Measurements from ENCODE around the gene IER5. TPM values are rescaled to one million over a fixed set of nuclear protein-coding genes. Genes with fewer than 3 reads are reported as not detected.
"Not testable (repeated sequence)": the region's sequence is repeated elsewhere in the genome, so short reads cannot be mapped to it uniquely, and the experiment has no call there.

The IER5 gene
- total RNA-seq, 1 donor: 41.2 TPM

DNA sequence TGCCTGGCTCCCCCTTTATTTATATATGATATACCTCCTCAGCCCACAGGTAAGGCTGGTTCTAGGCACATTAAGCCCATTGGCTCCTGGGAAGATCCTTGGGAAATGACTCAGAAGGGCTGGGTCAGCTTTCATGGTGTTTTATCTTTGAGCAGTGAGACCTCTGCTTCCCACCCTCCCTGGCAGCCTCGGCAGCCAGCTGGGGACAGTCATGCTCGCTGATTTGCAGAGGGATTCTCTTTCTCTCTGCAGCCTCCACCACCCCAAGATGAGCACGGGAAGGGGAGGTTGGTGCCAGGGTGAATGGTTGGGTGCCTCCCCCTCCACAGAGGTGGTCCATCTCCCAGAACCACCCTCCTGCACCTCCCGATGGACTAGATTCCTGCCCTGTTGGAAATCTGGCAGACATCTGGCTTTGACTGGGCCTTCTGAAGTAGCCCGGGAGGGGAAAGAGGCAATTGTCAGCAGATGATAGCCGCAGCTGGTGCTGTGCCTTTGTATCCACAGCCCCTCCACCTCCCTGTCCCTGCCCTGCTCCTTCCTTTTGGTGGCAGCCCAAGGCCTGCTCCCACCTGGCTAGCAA lies 24.6 kb downstream of the IER5 start:
- DNase-seq (ENCODE audit: low read depth in 2 of 3, low spot score in 2 of 3): no peak

DNA sequence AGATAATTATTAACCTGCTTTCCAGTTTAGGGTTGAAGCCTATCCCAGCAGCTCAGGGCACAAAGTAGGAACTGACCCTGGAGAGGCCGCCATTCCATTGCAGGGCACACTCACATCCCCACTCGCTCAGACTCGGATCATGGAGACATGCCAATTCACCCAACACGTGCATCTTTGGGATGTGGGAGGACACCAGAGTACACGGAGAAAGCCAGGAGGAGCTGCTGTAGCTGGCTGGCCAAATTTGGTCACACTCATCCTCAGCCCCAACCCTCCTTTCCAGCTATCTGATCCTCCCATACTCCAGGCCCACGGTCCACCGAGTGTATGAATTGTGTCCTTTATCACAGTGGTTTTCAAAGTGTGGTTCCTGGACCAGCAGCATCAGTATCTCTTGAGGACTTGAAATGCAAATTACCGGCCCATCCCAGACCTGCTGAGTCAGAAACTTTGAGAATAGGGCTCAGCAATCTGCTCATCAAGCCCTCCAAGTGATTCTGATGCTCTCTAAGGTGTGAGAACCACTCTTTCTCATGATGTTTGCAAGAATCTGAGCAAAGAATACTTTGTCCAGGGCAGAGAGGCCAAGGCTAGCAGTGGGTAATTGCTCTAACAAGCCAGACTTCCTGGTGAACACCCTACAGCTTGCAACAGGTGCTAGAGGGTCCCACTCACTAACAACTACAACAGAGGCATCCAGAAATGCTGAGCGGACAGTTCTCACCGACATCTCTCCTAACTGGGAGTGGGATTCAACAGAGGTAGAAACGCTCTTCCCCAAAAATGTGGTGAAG lies 26.3 kb downstream of the IER5 start:
- no peak for DNase-seq (ENCODE audit: low read depth in 2 of 3, low spot score in 2 of 3)

GRCh38 chr1:181115368-181115684 lies 26.8 kb downstream of the IER5 start:
- no peak for DNase-seq (ENCODE audit: low read depth in 2 of 3, low spot score in 2 of 3)

GRCh38 chr1:181115971-181116370 lies 27.5 kb downstream of the IER5 start:
- not testable (repeated sequence) for DNase-seq (ENCODE audit: low read depth in 2 of 3, low spot score in 2 of 3)

DNA sequence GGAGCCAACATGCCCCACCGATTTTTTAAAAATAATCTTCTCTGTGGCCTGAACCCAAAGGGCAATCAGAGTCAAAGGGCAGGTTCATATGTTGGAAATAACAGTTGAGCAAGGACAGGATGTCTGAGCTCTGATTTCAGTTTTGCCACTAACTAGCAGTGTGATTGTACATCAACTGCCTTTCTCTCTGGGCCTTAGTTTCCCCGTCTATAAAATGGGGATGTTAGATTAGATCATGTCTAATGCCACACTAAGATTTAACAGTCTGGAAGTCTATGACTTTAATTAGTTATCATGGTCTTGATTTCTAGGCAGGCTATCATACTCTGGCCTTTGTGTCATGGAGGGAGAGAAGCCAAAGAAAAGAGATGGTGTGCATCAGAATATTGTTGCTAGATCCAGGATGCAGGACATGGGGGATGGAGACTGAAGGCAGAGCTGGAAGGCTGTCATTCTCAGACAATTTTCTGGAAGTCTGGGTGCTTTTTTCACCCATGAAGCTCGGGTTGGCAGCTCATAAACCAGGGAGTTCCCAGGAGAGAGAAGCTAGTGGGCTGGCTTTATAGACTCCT lies 28.4 kb downstream of the IER5 start:
- no peak for DNase-seq (ENCODE audit: low read depth in 2 of 3, low spot score in 2 of 3)

- no peak for DNase-seq (ENCODE audit: low read depth in 2 of 3, low spot score in 2 of 3)
Measured at GRCh38 chr1:181117648-181118449, 29.3 kb downstream of the IER5 start.

DNA sequence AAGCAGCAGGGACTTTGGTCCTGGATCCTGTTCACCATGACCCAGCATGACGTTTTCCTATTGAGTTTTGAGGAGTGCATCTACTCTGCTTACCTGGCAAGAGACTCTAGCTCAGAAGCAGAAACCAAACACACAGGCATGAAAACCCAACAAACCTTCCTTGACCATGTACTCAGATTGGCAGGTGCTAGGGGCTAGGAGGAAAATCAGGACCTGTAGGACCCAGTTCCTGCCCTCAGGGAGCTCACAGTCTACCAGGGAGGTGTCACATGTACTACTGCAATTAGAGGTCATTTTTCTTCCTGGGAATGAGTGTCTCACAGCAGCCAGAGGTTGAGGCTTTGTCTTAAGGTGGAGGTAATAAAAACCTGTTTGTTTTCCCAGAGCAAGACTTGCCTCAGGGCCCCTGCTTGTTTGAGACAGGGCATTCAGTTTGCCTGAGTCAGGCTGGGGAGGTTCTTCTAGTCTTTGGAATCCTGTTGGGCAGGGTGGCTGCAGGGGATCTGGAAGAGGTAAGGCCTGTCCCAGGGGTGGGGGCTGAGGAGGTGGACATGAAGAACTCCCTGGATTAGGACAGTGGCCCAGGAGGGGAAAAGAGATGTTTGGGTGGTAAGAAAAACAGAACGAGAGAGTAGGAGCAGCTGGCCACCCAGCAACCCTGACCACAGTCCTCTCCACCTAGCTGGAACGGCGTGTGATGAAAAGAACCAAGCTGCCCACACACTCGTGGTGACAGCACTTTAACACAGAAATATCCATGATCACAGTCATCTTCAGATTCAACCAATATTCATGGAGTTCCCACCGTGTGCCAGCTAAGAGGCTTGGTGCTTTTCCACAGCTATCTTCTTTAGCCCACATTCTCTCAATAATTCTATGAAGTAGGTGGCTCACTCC lies 30.8 kb downstream of the IER5 start:
- no peak for DNase-seq (ENCODE audit: low read depth in 2 of 3, low spot score in 2 of 3)

GRCh38 chr1:181120924-181121323 lies 32.4 kb downstream of the IER5 start:
- no peak for DNase-seq (ENCODE audit: low read depth in 2 of 3, low spot score in 2 of 3)

DNA sequence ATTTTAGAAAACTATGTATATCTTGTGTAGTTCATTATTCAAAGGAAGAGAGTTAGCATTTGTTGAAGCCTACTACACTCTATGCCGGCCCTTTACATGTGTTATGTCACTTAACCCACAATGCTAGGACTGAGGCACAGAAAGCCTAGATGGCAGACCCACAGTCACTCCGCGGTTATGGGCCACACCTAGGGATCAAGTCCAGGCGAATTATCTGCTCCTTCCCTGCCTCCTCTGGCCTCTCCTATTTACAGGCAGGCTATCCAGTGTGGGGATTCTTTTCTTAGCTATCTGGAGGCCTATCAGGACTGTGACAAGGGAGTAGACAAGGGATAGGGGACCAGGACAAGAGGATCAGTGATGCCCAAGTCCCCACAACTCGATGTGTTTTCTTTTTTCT lies 33.0 kb downstream of the IER5 start:
- DNase-seq (ENCODE audit: low read depth in 2 of 3, low spot score in 2 of 3): no peak

GRCh38 chr1:181122222-181122621 lies 33.7 kb downstream of the IER5 start:
- no peak for DNase-seq (ENCODE audit: low read depth in 2 of 3, low spot score in 2 of 3)

GRCh38 chr1:181123173-181123572 lies 34.7 kb downstream of the IER5 start:
- no peak for DNase-seq (ENCODE audit: low read depth in 2 of 3, low spot score in 2 of 3)

- DNase-seq (ENCODE audit: low read depth in 2 of 3, low spot score in 2 of 3): no peak
Measured at GRCh38 chr1:181124291-181124751, 35.8 kb downstream of the IER5 start.

DNA sequence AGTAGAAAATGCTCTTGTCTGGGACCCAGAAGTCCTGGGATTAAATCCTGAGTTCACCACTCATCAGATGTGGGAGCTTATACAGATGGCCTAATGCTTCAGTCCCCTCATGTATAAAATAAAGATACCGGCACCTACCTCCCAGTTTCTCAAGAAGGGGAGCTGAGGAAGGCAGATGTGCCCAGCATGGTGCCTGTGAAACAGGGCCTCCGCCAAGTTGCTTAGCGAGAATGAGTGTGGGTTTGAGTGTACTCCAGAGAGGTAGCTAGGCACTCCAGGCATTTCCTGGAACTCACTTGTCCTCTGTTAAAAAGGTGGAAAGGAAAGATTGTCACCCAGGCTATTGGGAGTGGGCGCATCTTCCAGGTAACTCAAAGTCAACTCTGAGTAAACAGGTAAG lies 37.8 kb downstream of the IER5 start:
- no peak for DNase-seq (ENCODE audit: low read depth in 2 of 3, low spot score in 2 of 3)

- no peak for DNase-seq (ENCODE audit: low read depth in 2 of 3, low spot score in 2 of 3)
Measured at GRCh38 chr1:181126871-181127587, 38.5 kb downstream of the IER5 start.

DNA sequence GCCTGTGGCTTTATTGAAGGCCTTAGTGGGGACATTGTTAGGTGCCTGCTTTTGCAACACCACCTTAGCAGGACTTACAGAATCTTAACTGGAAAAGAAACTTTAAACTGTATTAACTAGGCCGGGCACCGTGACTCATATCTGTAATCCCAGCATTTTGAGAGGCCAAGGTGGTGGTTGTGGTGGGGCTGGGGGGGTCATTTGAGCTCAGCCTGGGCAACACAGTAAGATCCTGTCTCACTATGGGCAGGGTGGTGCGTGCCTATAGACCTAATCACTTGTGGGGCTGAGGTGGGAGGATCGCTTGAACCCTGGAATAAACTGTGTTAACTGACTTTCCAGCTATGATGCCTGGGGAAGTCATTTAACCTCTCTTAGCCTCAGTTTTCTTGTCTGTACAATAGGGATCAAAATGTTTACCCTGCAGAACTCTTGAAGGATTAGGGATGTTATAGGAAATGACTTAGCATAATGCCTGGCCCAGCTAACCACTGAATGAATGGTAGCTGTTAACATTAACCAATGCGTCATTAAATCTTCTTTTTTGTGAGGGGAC lies 39.5 kb downstream of the IER5 start:
- DNase-seq (ENCODE audit: low read depth in 2 of 3, low spot score in 2 of 3): no peak

DNA sequence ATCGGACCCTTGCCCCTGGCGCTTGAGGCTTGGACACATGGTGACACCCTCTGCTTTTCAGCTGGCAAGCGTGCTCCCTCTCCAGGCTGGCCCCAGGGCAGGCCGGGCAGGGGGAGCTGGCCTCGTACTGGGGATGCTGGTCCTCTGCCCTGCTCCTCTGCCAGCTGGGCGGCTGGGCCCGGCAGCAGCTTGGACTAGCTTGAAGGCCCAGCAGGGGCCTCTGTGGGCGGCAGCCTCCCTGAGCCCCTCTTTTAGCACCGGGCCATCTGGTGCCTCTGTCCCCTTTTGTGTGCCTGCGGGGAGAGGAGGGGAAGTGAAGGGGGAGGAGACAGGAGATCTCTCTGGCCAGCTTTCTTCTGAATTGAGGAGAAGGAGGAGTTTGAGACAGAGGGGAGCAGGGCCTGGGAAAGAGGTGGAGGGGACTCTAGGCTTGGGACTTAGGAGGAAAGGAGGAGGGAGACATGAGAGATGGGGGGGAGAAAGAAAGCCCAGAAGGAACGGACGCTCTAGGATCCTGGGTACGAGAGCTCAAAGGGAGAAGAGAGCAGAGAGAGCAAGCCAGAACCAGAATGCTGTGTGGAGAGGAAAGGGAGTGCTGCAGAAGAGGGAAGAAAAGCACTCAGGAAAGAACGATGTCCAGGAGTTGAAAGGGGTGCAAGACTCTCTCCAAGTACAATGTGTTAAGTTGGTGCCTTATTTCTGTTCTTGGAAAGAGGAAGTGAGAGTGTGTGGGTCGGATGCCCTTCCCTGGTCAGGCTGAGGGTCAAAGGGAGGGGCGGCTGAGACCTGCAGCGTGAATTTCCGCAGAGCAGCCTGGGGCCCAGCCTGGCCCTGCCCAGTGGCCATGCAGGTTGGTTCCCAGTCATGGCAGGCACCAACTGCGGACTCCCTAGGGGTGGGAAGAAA lies 40.3 kb downstream of the IER5 start:
- DNase-seq (ENCODE audit: low read depth in 2 of 3, low spot score in 2 of 3): peak in 1 of 3 donors; percentile 61

- DNase-seq (ENCODE audit: low read depth in 2 of 3, low spot score in 2 of 3): no peak
Measured at GRCh38 chr1:181129771-181130606, 41.5 kb downstream of the IER5 start.
